SK-N-SH (cell line): ENCODE results near the gene SLC22A8. TPM values are rescaled to one million over a fixed set of nuclear protein-coding genes. Genes with fewer than 3 reads are reported as not detected.

Experiments
- CTCF ChIA-PET: fragments of 300-600, 350-600 bp; formaldehyde crosslinking; extraction: SDS; loops from one replicate; lab custom pipeline; 2021; lab: Yijun Ruan, JAX
- POLR2A ChIA-PET: fragments of 350-600 bp; sonication (Branson Sonifier 250); formaldehyde crosslinking; extraction: SDS; loops from one replicate; lab custom pipeline; 2020; ENCODE audit warnings: antibody characterized with exemption, inconsistent platforms; lab: Yijun Ruan, JAX
- DNase-seq: peaks from one replicate; pipeline ENCODE4 v3.0.0; 2012
- H2AFZ ChIP-seq: fragments of 200-600 bp; sonication (generic); 2 replicates; pipeline ENCODE4 v1.8.1; 2016; ENCODE audit warnings: antibody characterized with exemption, mild to moderate bottlenecking, low read depth
- H3F3A ChIP-seq: fragments of 200-600 bp; sonication (generic); replicated peaks from 2 replicates; pipeline ENCODE3; 2016; ENCODE audit warnings: antibody characterized with exemption, mild to moderate bottlenecking; ENCODE audit not compliant: insufficient read depth
- H3K27ac ChIP-seq, 2 experiments: fragments of 200-500 bp in 1 of 2; fragments of 200-600 bp in 1 of 2; sonication (Bioruptor generic) in 1 of 2; sonication (generic), shearing (Covaris generic) in 1 of 2; 2 replicates each; pipeline versions ENCODE4 v1.5.1 to v1.6.1; 2014 to 2016; ENCODE audit warnings: low read depth in 2 of 2, inconsistent platforms in 1 of 2, low read length in 1 of 2, mild to moderate bottlenecking in 1 of 2, mixed read lengths in 1 of 2
- H3K27me3 ChIP-seq: fragments of 200-600 bp; sonication (generic), shearing (Covaris generic); 2 replicates; pipeline ENCODE4 v1.6.1; 2016; ENCODE audit warnings: mixed run types; ENCODE audit not compliant: insufficient read depth
- H3K36me3 ChIP-seq, 2 experiments: fragments of 200-500 bp in 1 of 2; fragments of 200-600 bp in 1 of 2; sonication (Bioruptor generic) in 1 of 2; sonication (generic) in 1 of 2; replicated peaks in 1 of 2; 2 replicates each; pipeline versions ENCODE3 to v1.5.1; 2014 to 2016; ENCODE audit warnings: low read length in 1 of 2, mild to moderate bottlenecking in 1 of 2; ENCODE audit not compliant: insufficient read depth in 2 of 2, control insufficient read depth in 1 of 2
- H3K4me1 ChIP-seq, 2 experiments: fragments of 200-500 bp in 1 of 2; fragments of 200-600 bp in 1 of 2; sonication (Bioruptor generic) in 1 of 2; sonication (generic), shearing (Covaris generic) in 1 of 2; 2 replicates each; pipeline versions ENCODE4 v1.5.1 to v1.6.1; 2014 to 2016; ENCODE audit warnings: low read depth in 1 of 2, low read length in 1 of 2, mixed run types in 1 of 2; ENCODE audit not compliant: insufficient read depth in 2 of 2, control insufficient read depth in 1 of 2
- H3K4me2 ChIP-seq: fragments of 200-600 bp; sonication (generic), shearing (Covaris generic); 2 replicates; pipeline ENCODE4 v1.6.1; 2017; ENCODE audit warnings: mixed run types
- H3K4me3 ChIP-seq, 2 experiments: fragments of 200-500 bp in 1 of 2; fragments of 200-600 bp in 1 of 2; sonication (Bioruptor generic) in 1 of 2; sonication (generic), shearing (Covaris generic) in 1 of 2; 2 replicates each; pipeline versions ENCODE4 v1.5.1 to v1.8.1; 2014 to 2016; ENCODE audit warnings: low read depth in 2 of 2, inconsistent platforms in 1 of 2, low read length in 1 of 2, mild to moderate bottlenecking in 1 of 2, mixed read lengths in 1 of 2, moderate library complexity in 1 of 2
- H3K79me2 ChIP-seq: fragments of 200-600 bp; sonication (generic); 2 replicates; pipeline ENCODE4 v1.8.1; 2017; ENCODE audit warnings: mild to moderate bottlenecking; ENCODE audit not compliant: insufficient read depth
- H3K9ac ChIP-seq: fragments of 200-600 bp; sonication (generic); 2 replicates; pipeline ENCODE4 v1.6.1; 2017; ENCODE audit warnings: mixed run types
- H3K9me2 ChIP-seq: fragments of 200-600 bp; sonication (generic); 2 replicates; pipeline ENCODE4 v1.6.1; 2017; ENCODE audit warnings: mixed run types
- H3K9me3 ChIP-seq: fragments of 200-600 bp; sonication (generic); 2 replicates; pipeline ENCODE4 v1.6.1; 2017; ENCODE audit warnings: mixed run types, mild to moderate bottlenecking, moderate library complexity
- H4K20me1 ChIP-seq: fragments of 200-600 bp; sonication (generic); 2 replicates; pipeline ENCODE4 v1.6.1; 2017; ENCODE audit warnings: mild to moderate bottlenecking, mixed run types; ENCODE audit not compliant: insufficient read depth
- CHD2 ChIP-seq: fragments of 150-350 bp; IDR thresholded peaks from 2 replicates; pipeline ENCODE4 v1.6.1; 2018; ENCODE audit warnings: low read length; ENCODE audit not compliant: partially characterized antibody
- ELF1 ChIP-seq: IDR thresholded peaks from 2 replicates; pipeline ENCODE4 v1.4.0; 2012
- EP300 ChIP-seq, 2 experiments: IDR thresholded peaks; 2 replicates each; pipeline versions ENCODE4 v1.4.0 to v1.6.1; 2012; ENCODE audit warnings: borderline replicate concordance in 1 of 2, low read depth in 1 of 2, low read length in 1 of 2
- EZH2phosphoT487 ChIP-seq: fragments of 200-600 bp; sonication (generic); IDR thresholded peaks from 2 replicates; pipeline ENCODE4 v1.6.1; 2017; ENCODE audit warnings: low read depth, mixed run types, mild to moderate bottlenecking, antibody characterized with exemption, moderate library complexity, borderline replicate concordance
- FOSL2 ChIP-seq: IDR thresholded peaks from 2 replicates; pipeline ENCODE4 v1.4.0; 2012; ENCODE audit warnings: low read depth, mild to moderate bottlenecking, moderate library complexity, borderline replicate concordance
- FOXJ3 ChIP-seq: sonication (generic); formaldehyde crosslinking; IDR thresholded peaks from 2 replicates; pipeline ENCODE4 v1.5.1; 2020; ENCODE audit warnings: mild to moderate bottlenecking, missing genetic modification reagents
- GABPA ChIP-seq: IDR thresholded peaks from 2 replicates; pipeline ENCODE4 v1.4.0; 2012; ENCODE audit warnings: low read depth, mild to moderate bottlenecking
- GATA2 ChIP-seq: sonication (generic); formaldehyde crosslinking; IDR thresholded peaks from 2 replicates; pipeline ENCODE4 v1.5.0; 2020; ENCODE audit warnings: mild to moderate bottlenecking, missing genetic modification reagents
- JUND ChIP-seq: IDR thresholded peaks from 2 replicates; pipeline ENCODE4 v1.4.0; 2012
- MEF2A ChIP-seq: IDR thresholded peaks from 2 replicates; pipeline ENCODE4 v1.4.0; 2012; ENCODE audit warnings: low read depth, borderline replicate concordance
- MXI1 ChIP-seq: IDR thresholded peaks from 2 replicates; pipeline ENCODE4 v1.6.1; 2012; ENCODE audit warnings: mild to moderate bottlenecking, low read depth, low read length, improper control_type of control experiment
- NFIC ChIP-seq: IDR thresholded peaks from 2 replicates; pipeline ENCODE4 v1.4.0; 2012; ENCODE audit warnings: borderline replicate concordance
- RFX5 ChIP-seq: IDR thresholded peaks from 2 replicates; pipeline ENCODE4 v1.6.1; 2012; ENCODE audit warnings: mild to moderate bottlenecking, improper control_type of control experiment, low read length
- SIN3A ChIP-seq: IDR thresholded peaks from 2 replicates; pipeline ENCODE4 v1.6.1; 2012; ENCODE audit warnings: low read depth, mild to moderate bottlenecking, low read length, moderate library complexity, borderline replicate concordance
- SMC3 ChIP-seq: IDR thresholded peaks from 2 replicates; pipeline ENCODE4 v1.6.1; 2012; ENCODE audit warnings: low read depth, low read length, improper control_type of control experiment
- TCF12 ChIP-seq: IDR thresholded peaks from 2 replicates; pipeline ENCODE4 v1.4.0; 2012
- WGBS: methylation state at CpG from one replicate; pipeline ENCODE4 v1.1.6; 2017; ENCODE audit warnings: low lambda C conversion rate; 5-methylcytosine and 5-hydroxymethylcytosine counted together
- polyA plus RNA-seq, 3 experiments: library from polyadenylated mRNA; depleted of rRNA; stranded (reverse); fragments of >200 nt; gene quantifications; 2 replicates each; pipeline ENCODE4 v1.2.3, GENCODE V29; 2012
- TF ChIP-seq, protein P1 (sequence below): fragments of 150-350 bp; IDR thresholded peaks from 2 replicates; pipeline ENCODE4 v1.6.1; 2017; ENCODE audit warnings: antibody characterized with exemption, low read length, low read depth, borderline replicate concordance
- TF ChIP-seq, protein P2 (sequence below): fragments of 200-600 bp; sonication (generic); IDR thresholded peaks from 2 replicates; pipeline ENCODE4 v1.6.1; 2017; ENCODE audit warnings: antibody characterized with exemption, mild to moderate bottlenecking, moderate library complexity
- TF ChIP-seq, protein P3 (sequence below): IDR thresholded peaks from 2 replicates; pipeline ENCODE4 v1.4.0; 2012; ENCODE audit warnings: low read depth, borderline replicate concordance

SLC22A8 gene
- polyA plus RNA-seq, 1 of the 3 experiments (the other 2 are of a cell fraction), result not detected

DNA sequence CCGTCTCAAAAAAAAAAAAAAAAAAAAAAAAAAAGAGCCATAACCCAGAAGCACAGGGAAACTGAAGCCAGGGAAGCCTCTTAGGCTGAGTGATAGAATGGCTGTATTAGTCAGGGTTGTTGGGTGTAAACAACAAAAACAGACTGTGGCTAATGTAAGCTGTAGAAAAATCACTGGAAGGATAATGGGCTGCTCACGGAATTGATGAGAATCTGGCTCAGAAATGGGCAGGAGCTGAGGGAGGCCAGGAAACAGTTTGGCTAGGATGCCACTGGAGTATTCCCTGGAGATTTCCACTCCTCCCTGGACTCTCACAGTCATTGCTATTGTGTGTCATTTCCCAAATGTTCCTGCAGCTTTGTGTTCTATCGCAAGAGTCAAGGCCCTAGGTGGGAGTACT is 53.2 kb downstream of the SLC22A8 start:
- Histone ChIP-seq H3K4me1 (no peaks in the 10 kb centered on the region), H3K27me3 (no peaks in the 10 kb centered on the region), H2AFZ (no peak overlapping the region), H3K9me3 (no peaks in the 10 kb centered on the region), H4K20me1 (no peaks in the 10 kb centered on the region), H3K4me2 (no peak overlapping the region), H3K27ac (no peak overlapping the region), H3K79me2 (no peaks in the 10 kb centered on the region), H3K9me2 (no peaks in the 10 kb centered on the region), H3K9ac (no peak overlapping the region), H3F3A (no peaks in the 10 kb centered on the region), H3K4me3 (no peak overlapping the region), H3K36me3 (no peaks in the 10 kb centered on the region)
- POLR2A ChIA-PET, result no interaction called here
- CTCF ChIA-PET, result interaction anchor here (0.8 to 1.3 kb wide), 4 partner anchors 13 to 176 kb away, joined by 3 to 6 read pairs (median 4); no protein-coding TSS in a partner anchor
- no peak for DNase-seq
- TF ChIP-seq TCF12 (no peak), GATA2 (CRISPR knock-in tag) (no peak), MEF2A (no peak), EZH2phosphoT487 (no peak), MXI1 (no peak), CHD2 (no peak)
- TF ChIP-seq, protein P1, sequence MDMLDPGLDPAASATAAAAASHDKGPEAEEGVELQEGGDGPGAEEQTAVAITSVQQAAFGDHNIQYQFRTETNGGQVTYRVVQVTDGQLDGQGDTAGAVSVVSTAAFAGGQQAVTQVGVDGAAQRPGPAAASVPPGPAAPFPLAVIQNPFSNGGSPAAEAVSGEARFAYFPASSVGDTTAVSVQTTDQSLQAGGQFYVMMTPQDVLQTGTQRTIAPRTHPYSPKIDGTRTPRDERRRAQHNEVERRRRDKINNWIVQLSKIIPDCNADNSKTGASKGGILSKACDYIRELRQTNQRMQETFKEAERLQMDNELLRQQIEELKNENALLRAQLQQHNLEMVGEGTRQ, result no peak
- TF ChIP-seq, protein P2, sequence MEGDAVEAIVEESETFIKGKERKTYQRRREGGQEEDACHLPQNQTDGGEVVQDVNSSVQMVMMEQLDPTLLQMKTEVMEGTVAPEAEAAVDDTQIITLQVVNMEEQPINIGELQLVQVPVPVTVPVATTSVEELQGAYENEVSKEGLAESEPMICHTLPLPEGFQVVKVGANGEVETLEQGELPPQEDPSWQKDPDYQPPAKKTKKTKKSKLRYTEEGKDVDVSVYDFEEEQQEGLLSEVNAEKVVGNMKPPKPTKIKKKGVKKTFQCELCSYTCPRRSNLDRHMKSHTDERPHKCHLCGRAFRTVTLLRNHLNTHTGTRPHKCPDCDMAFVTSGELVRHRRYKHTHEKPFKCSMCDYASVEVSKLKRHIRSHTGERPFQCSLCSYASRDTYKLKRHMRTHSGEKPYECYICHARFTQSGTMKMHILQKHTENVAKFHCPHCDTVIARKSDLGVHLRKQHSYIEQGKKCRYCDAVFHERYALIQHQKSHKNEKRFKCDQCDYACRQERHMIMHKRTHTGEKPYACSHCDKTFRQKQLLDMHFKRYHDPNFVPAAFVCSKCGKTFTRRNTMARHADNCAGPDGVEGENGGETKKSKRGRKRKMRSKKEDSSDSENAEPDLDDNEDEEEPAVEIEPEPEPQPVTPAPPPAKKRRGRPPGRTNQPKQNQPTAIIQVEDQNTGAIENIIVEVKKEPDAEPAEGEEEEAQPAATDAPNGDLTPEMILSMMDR, result no peak
- 84% methylated on average over 2 of the region's 3 CpGs for WGBS

DNA sequence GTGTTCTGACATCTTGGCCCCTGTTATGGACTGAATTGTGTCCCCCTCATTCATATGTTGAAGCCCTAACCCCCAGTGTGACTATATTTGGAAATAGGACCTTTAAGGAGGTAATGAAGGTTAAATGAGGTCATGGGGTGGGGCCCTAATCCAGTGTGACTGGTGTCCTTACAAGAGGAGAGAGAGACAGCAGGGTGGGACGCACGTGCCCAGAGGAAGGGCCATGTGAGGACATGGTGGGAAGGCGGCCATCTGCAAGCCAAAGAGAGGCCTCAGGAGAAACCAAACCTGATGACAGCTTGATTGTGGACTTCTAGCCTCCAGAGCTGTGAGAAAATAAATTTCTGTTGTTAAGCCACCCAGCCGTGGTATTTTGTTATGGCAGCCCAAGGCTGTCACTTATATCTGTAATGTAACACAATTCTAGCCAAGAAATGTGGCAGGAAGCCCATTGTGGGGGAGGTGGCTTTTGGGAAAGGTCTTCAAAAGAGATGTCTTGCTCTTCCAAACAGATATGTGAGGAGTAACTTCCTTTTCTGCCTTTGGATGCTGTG is 54.5 kb downstream of the SLC22A8 start:
- ChIA-PET CTCF (no interaction called here), POLR2A (no interaction called here)
- Histone ChIP-seq H3K4me1 (no peaks in the 10 kb centered on the region), H3K27ac (no peak overlapping the region), H3K79me2 (no peaks in the 10 kb centered on the region), H2AFZ (no peak overlapping the region), H3K36me3 (no peaks in the 10 kb centered on the region), H3K9me3 (no peaks in the 10 kb centered on the region), H3K27me3 (no peaks in the 10 kb centered on the region), H4K20me1 (no peaks in the 10 kb centered on the region), H3F3A (no peaks in the 10 kb centered on the region), H3K4me3 (no peak overlapping the region), H3K9ac (no peak overlapping the region), H3K4me2 (no peak overlapping the region), H3K9me2 (no peaks in the 10 kb centered on the region)
- TF ChIP-seq ELF1 (no peak), NFIC (no peak), GATA2 (CRISPR knock-in tag) (no peak), SMC3 (no peak), JUND (no peak), TCF12 (no peak), FOXJ3 (CRISPR knock-in tag) (no peak), SIN3A (no peak), CHD2 (no peak), RFX5 (no peak), GABPA (no peak), FOSL2 (no peak), MEF2A (no peak), EP300 (IDR thresholded peaks at IDR 0.05; ENCODE audit: borderline replicate concordance in 1 of 2, low read depth in 1 of 2, low read length in 1 of 2) (no peak)
- TF ChIP-seq, protein P3, sequence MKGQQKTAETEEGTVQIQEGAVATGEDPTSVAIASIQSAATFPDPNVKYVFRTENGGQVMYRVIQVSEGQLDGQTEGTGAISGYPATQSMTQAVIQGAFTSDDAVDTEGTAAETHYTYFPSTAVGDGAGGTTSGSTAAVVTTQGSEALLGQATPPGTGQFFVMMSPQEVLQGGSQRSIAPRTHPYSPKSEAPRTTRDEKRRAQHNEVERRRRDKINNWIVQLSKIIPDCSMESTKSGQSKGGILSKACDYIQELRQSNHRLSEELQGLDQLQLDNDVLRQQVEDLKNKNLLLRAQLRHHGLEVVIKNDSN, result no peak
- TF ChIP-seq, protein P1, result no peak
- DNase-seq, result no peak
- WGBS, result 48% methylated on average over 4 of the region's 4 CpGs
